Measurements from ENCODE around the gene OTOGL. TPM values are rescaled to one million over a fixed set of nuclear protein-coding genes. Genes with fewer than 3 reads are reported as not detected.
"Not testable (repeated sequence)": the region's sequence is repeated elsewhere in the genome, so short reads cannot be mapped to it uniquely, and the experiment has no call there.

The OTOGL gene
- total RNA-seq, 1 donor from 2014 or later = 0.32 TPM

DNA sequence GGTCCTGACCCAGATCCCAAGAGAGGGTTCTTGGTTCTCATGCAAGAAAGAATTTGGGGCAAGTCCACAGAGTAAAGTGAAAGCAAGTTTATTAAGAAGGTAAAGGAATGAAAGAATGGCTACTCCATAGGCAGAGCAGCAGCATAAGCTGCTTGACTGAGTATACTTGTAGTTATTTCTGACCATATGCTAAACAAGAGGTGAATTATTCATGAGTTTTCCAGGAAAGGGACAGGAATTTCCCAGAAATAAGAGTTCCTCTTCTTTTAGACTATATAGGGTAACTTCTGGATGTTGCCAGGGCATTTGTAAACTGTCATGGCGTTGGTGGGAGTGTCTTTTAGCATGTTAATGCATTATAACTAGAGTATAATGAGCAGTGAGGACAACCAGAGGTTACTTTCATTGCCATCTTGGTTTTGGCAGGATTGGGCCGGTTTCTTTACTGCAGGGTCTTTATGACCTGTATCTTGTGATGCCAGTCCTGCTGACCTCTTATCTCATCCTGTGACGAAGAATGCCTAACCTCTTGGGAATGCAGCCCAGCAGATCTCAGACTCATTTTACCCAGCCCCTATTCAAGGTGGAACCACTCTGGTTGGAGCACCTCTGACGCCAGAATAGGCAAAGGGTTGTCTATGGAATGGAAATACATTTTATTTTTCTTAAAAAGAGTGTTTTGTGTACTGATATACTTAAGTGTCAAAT, 113.8 kb downstream of the OTOGL start:
- ATAC-seq = no peak

DNA sequence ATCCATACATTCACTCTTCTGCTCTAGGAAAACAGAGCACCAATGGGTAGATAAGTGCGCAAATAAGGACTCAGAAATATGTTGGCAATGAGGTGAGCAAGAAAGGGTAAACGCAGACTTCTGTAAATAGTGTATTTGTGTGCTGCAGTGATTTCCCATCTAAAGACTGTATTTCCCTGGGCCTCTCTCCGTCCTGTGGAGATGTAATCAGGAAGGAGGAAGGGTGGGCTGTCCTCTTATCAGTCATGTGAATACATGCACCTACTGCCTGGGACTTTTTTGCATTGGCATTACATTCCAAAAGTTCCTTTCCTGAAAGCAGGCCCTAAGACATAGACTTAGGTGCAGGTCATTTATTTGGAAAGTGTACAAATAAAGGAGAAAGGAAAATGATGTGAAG, 114.5 kb downstream of the OTOGL start:
- DNase-seq (no peak), ATAC-seq (no peak)
- Histone ChIP-seq H3K4me3 (no peak overlapping the region), H3K36me3 (no peaks in the 10 kb centered on the region), H3K27ac (no peak overlapping the region), H3K9me3 (no peaks in the 10 kb centered on the region), H3K27me3 (ENCODE audit: low read depth) (no peaks in the 10 kb centered on the region), H3K4me1 (peaks cover 5% of the 10 kb centered on the region)
- intact Hi-C loops (cut with DNase I) = no loop called here
- TF ChIP-seq, protein P1, sequence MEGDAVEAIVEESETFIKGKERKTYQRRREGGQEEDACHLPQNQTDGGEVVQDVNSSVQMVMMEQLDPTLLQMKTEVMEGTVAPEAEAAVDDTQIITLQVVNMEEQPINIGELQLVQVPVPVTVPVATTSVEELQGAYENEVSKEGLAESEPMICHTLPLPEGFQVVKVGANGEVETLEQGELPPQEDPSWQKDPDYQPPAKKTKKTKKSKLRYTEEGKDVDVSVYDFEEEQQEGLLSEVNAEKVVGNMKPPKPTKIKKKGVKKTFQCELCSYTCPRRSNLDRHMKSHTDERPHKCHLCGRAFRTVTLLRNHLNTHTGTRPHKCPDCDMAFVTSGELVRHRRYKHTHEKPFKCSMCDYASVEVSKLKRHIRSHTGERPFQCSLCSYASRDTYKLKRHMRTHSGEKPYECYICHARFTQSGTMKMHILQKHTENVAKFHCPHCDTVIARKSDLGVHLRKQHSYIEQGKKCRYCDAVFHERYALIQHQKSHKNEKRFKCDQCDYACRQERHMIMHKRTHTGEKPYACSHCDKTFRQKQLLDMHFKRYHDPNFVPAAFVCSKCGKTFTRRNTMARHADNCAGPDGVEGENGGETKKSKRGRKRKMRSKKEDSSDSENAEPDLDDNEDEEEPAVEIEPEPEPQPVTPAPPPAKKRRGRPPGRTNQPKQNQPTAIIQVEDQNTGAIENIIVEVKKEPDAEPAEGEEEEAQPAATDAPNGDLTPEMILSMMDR (IDR thresholded peaks at IDR 0.05) = no peak

More for the DNA sequence above, 113.8 kb downstream of the OTOGL start:
- H3K27me3 ChIP-seq (ENCODE audit: low read depth) = no peaks in the 10 kb centered on the region
- no peak for DNase-seq
- TF ChIP-seq, protein P1 (IDR thresholded peaks at IDR 0.05) = no peak
- no peak overlapping the region for H3K27ac ChIP-seq
- intact Hi-C loops (cut with DNase I) = no loop called here
- no peak overlapping the region for H3K4me3 ChIP-seq
- H3K9me3 ChIP-seq = no peaks in the 10 kb centered on the region
- peaks cover 5% of the 10 kb centered on the region for H3K4me1 ChIP-seq
- no peaks in the 10 kb centered on the region for H3K36me3 ChIP-seq

DNA sequence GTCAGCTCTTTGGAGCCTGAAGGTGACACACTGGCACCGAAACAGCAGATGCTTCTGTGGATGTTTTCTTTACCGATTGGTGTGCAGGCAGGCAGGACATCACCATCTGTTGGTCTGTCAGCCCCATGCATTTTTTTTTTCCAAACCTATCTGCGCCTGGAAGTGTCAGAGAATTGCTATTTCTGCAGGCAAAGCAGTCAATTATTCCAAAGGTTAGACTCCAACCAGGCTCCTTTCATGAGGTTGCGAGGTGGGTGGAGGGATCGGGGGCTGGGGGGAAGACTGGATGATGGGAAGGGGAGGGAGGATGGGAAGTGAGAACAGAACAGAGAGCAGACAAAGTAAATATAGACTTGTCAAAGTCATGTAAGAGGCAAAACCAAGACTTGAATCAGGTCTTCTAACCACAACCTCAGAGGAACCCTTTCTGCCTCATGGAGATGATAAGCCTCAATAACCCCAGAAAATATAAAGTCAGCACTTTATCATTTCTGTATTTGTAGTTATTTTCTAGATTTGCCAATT, 117.7 kb downstream of the OTOGL start:
- Histone ChIP-seq H3K36me3 (no peaks in the 10 kb centered on the region), H3K4me3 (no peak overlapping the region), H3K27me3 (ENCODE audit: low read depth) (no peaks in the 10 kb centered on the region), H3K9me3 (no peaks in the 10 kb centered on the region), H3K4me1 (peaks cover 5% of the 10 kb centered on the region), H3K27ac (no peak overlapping the region)
- DNase-seq (no peak), ATAC-seq (no peak)
- intact Hi-C loops (cut with DNase I) = no loop called here
- TF ChIP-seq, protein P1 (IDR thresholded peaks at IDR 0.05) = no peak

DNA sequence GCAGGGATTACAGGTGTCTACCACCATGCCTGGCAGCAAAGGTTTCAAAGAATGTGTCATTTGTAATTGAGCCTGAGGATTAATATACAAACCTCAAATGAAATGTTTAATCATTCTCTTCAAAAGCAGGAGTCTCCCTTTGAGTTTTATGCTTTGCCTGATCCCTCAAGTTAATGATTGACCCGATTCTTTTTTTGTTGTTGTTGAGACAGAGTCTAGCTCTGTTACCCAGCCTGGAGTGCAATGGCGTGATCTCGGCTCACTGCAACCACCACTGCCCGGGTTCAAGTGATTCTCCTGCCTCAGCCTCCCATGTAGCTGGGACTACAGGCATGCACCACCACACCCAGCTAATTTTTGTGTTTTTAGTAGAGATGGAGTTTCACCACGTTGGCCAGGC, 119.6 kb downstream of the OTOGL start:
- ATAC-seq; H3K4me1 ChIP-seq; H3K27ac ChIP-seq; H3K9me3 ChIP-seq; H3K27me3 ChIP-seq (ENCODE audit: low read depth); H3K4me3 ChIP-seq; intact Hi-C loops (cut with DNase I); H3K36me3 ChIP-seq; DNase-seq: not testable (repeated sequence)

DNA sequence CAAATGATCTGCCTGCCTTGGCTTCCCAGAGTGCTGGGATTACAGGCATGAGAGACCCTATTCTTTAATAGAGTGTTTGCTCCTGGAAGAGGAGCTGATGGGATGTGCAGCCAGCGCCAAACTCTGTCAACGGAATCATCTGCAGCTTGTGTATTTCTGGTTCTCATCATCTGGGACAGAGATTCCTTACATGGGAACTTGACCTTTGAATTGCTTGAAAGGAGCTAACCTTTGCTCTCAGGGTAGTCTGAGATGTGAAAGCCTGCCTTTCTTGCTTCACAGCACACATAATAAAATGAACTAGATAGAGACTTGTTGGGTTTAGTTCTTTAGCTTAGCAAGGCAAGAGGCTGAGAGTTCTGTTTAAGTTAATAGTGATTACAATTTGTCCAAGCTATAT, 120.0 kb downstream of the OTOGL start:
- intact Hi-C loops (cut with DNase I) = no loop called here
- Histone ChIP-seq H3K9me3 (no peaks in the 10 kb centered on the region), H3K27ac (no peak overlapping the region), H3K4me1 (no peaks in the 10 kb centered on the region), H3K36me3 (no peaks in the 10 kb centered on the region), H3K27me3 (ENCODE audit: low read depth) (no peaks in the 10 kb centered on the region), H3K4me3 (no peak overlapping the region)
- TF ChIP-seq, protein P1 (IDR thresholded peaks at IDR 0.05) = no peak
- no peak for ATAC-seq
- DNase-seq = no peak

DNA sequence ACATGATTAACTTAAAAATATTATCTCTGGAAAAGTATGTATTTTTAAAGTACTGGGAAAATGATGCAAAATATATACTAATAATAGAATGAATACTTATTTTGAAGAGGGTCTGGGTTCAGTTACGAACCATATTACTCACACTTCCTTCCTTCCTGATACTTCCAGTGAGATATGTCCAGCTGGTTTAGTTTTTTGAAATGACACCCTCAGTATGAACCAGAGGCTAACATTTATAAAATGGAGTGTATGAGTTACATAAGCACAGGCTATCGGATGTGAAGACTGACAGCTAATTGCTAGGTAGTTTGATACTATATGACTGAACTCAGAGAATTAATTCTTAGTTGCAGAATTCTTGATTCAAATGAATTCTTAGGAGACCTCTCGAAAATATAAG, 122.9 kb downstream of the OTOGL start:
- H3K27ac ChIP-seq = no peak overlapping the region

More for the DNA sequence above, 122.9 kb downstream of the OTOGL start:
- ATAC-seq (no peak), DNase-seq (no peak)
- TF ChIP-seq, protein P1 (IDR thresholded peaks at IDR 0.05) = no peak
- Histone ChIP-seq H3K4me1 (no peaks in the 10 kb centered on the region), H3K4me3 (no peak overlapping the region), H3K36me3 (no peaks in the 10 kb centered on the region), H3K9me3 (no peaks in the 10 kb centered on the region), H3K27me3 (ENCODE audit: low read depth) (no peaks in the 10 kb centered on the region)
- intact Hi-C loops (cut with DNase I) = no loop called here

All from lower lobe of right lung (tissue), 2 donors.